K562 (cell line): Measurements from ENCODE around the gene DHDDS.

ENCODE experiments used
- LEF1 ChIP-seq: fragments of 450-650 bp; IDR thresholded peaks from 2 replicates; pipeline ENCODE4 v1.6.1; 2016; ENCODE audit warnings: mild to moderate bottlenecking
- POLR2AphosphoS5 ChIP-seq: IDR thresholded peaks from 2 replicates; pipeline ENCODE4 v1.6.1; 2011; ENCODE audit warnings: mild to moderate bottlenecking, low read depth, low read length, moderate library complexity; ENCODE audit not compliant: control insufficient read depth, insufficient read depth
- SRF ChIP-seq, 2 experiments: fragments of 250-450, 450-650 bp in 1 of 2; sonication (Bioruptor Pico) in 1 of 2; sonication (generic) in 1 of 2; formaldehyde crosslinking; IDR thresholded peaks; 2 replicates each; pipeline versions ENCODE4 v1.5.0 to v1.5.1; 2020 to 2022; ENCODE audit warnings: mild to moderate bottlenecking in 1 of 2, missing genetic modification reagents in 1 of 2
- ZKSCAN1 ChIP-seq: fragments of 150-350 bp; IDR thresholded peaks from 2 replicates; pipeline ENCODE4 v1.6.1; 2016; ENCODE audit warnings: low read depth, low read length
- ZNF174 ChIP-seq: fragments of 250-450 bp; sonication (Bioruptor Pico); IDR thresholded peaks from 2 replicates; pipeline ENCODE4 v1.4.0; 2020; ENCODE audit warnings: mild to moderate bottlenecking

GRCh38 chr1:26419494-26419893 is 12.6 kb upstream of the DHDDS start:
- no peak for TF ChIP-seq ZNF174
- no peak for TF ChIP-seq LEF1
- no peak for TF ChIP-seq ZKSCAN1
- no peak for TF ChIP-seq POLR2AphosphoS5
- no peak for TF ChIP-seq SRF (CRISPR knock-in tag; IDR thresholded peaks at IDR 0.05)
